Activated naive CD8-positive, alpha-beta T cell treated with anti-CD3 and anti-CD28 coated beads, Interleukin-2, amount 10 ng/mL, durations not matched to agents 7 days and 5 days (primary cell): ENCODE data around the gene TBC1D8B. TPM values are rescaled to one million over a fixed set of nuclear protein-coding genes. Genes with fewer than 3 reads are reported as not detected.

ENCODE experiments used
- ATAC-seq: fragments of 150-1000 bp; cut with Tn5 transposase; one replicate; pipeline ENCODE4 v1.10.0; 2021; ENCODE audit warnings: low read depth, moderate library complexity
- POLR2A ChIA-PET: fragments of 350-600 bp; sonication (Branson Sonifier 250); formaldehyde crosslinking; loops from one replicate; lab custom pipeline; 2021; ENCODE audit warnings: antibody characterized with exemption; lab: Charles Lee
- DNase-seq: peaks from one replicate; pipeline ENCODE4 v3.0.0; 2021
- H3K27ac Mint-ChIP-seq: one replicate; pipeline ENCODE4 v1.8.0; 2022; ENCODE audit warnings: mild to moderate bottlenecking, mixed read lengths
- H3K27me3 Mint-ChIP-seq: one replicate; pipeline ENCODE4 v1.8.0; 2022; ENCODE audit warnings: mild to moderate bottlenecking, moderate library complexity, mixed read lengths
- H3K36me3 Mint-ChIP-seq: one replicate; pipeline ENCODE4 v1.8.0; 2021; ENCODE audit warnings: mild to moderate bottlenecking, mixed read lengths
- H3K4me1 Mint-ChIP-seq: one replicate; pipeline ENCODE4 v1.8.0; 2021; ENCODE audit warnings: mixed read lengths
- H3K4me3 Mint-ChIP-seq: one replicate; pipeline ENCODE4 v1.8.0; 2022; ENCODE audit warnings: mild to moderate bottlenecking, moderate library complexity, mixed read lengths
- H3K9me3 Mint-ChIP-seq: one replicate; pipeline ENCODE4 v1.8.0; 2021; ENCODE audit warnings: mixed read lengths
- total RNA-seq, 2 experiments: library from RNA; stranded (reverse); gene quantifications; one replicate each; pipeline ENCODE4 v1.2.3, GENCODE V29; 2021

The TBC1D8B gene
- total RNA-seq, 2 experiments from 2014 or later, result 1.4 to 2.2 TPM

GRCh38 chrX:106903291-106903824 is 100.9 kb downstream of the TBC1D8B start, which contains the start of gene RIPPLY1:
Gene RIPPLY1 (minus strand): TSS chrX:106903341. CDS start chrX:106903287, 54 bp downstream.
- H3K36me3 Mint-ChIP-seq, result no peaks in the 10 kb centered on the region
- POLR2A ChIA-PET, result no interaction called here
- ATAC-seq (no peak), DNase-seq (no peak)
- no peaks in the 10 kb centered on the region for H3K27me3 Mint-ChIP-seq
- H3K27ac Mint-ChIP-seq, result no peak within 1 kb of the TSS
- H3K9me3 Mint-ChIP-seq, result no peaks in the 10 kb centered on the region
- H3K4me3 Mint-ChIP-seq, result no peak within 1 kb of the TSS
- no peaks in the 10 kb centered on the region for H3K4me1 Mint-ChIP-seq

GRCh38 chrX:106903856-106904528 is 101.5 kb downstream of the TBC1D8B start:
- no peaks in the 10 kb centered on the region for H3K9me3 Mint-ChIP-seq
- no peak overlapping the region for H3K27ac Mint-ChIP-seq
- no peak overlapping the region for H3K4me3 Mint-ChIP-seq
- no peaks in the 10 kb centered on the region for H3K36me3 Mint-ChIP-seq
- no peak for ATAC-seq
- no peaks in the 10 kb centered on the region for H3K4me1 Mint-ChIP-seq
- no peaks in the 10 kb centered on the region for H3K27me3 Mint-ChIP-seq
- DNase-seq, result no peak
- POLR2A ChIA-PET, result no interaction called here

GRCh38 chrX:106905064-106905708 is 102.7 kb downstream of the TBC1D8B start:
- POLR2A ChIA-PET, result no interaction called here
- no peak for DNase-seq
- no peaks in the 10 kb centered on the region for H3K27me3 Mint-ChIP-seq
- no peaks in the 10 kb centered on the region for H3K36me3 Mint-ChIP-seq
- ATAC-seq, result no peak
- H3K9me3 Mint-ChIP-seq, result no peaks in the 10 kb centered on the region
- H3K4me1 Mint-ChIP-seq, result no peaks in the 10 kb centered on the region
- no peak overlapping the region for H3K4me3 Mint-ChIP-seq
- H3K27ac Mint-ChIP-seq, result no peak overlapping the region

DNA sequence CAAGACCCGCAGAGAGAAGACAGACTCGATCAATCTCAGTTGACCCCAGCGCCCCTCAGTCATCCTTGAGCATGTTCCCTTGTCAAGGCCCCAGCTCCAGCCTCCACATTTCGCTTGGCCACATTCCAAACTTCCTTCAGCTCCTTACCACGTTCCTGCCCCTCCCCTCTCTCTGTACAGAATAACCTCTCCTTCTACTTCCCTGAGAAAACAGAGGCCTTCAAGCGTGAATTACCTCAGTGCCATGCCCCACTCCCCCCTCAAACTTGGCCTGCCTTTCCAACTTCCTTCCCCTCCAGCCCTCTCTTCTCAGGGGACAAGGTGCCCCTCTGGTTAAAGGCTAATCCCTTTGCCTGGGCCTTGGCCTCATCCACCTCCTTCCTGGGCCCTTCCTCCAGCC is 103.9 kb downstream of the TBC1D8B start:
- DNase-seq, result no peak
- no peak for ATAC-seq
- Mint-ChIP-seq H3K4me1 (no peaks in the 10 kb centered on the region), H3K27me3 (no peaks in the 10 kb centered on the region), H3K27ac (no peak overlapping the region), H3K4me3 (no peak overlapping the region), H3K36me3 (no peaks in the 10 kb centered on the region), H3K9me3 (no peaks in the 10 kb centered on the region)
- POLR2A ChIA-PET, result no interaction called here

GRCh38 chrX:106912864-106913263 is 110.4 kb downstream of the TBC1D8B start:
- Mint-ChIP-seq H3K4me3 (no peak overlapping the region), H3K27ac (no peak overlapping the region), H3K36me3 (no peaks in the 10 kb centered on the region), H3K4me1 (peaks cover 7% of the 10 kb centered on the region), H3K9me3 (no peaks in the 10 kb centered on the region), H3K27me3 (peaks cover 8% of the 10 kb centered on the region)
- no peak for ATAC-seq
- no peak for DNase-seq
- POLR2A ChIA-PET, result no interaction called here

- Mint-ChIP-seq H3K9me3 (no peaks in the 10 kb centered on the region), H3K4me3 (no peak overlapping the region), H3K27me3 (peaks cover 8% of the 10 kb centered on the region), H3K36me3 (no peaks in the 10 kb centered on the region), H3K27ac (no peak overlapping the region), H3K4me1 (peaks cover 9% of the 10 kb centered on the region)
- peak; percentile 50 for ATAC-seq
- POLR2A ChIA-PET, result no interaction called here
- DNase-seq, result no peak
These were observed 115.5 kb downstream of the TBC1D8B start for GRCh38 chrX:106917830-106918500.

DNA sequence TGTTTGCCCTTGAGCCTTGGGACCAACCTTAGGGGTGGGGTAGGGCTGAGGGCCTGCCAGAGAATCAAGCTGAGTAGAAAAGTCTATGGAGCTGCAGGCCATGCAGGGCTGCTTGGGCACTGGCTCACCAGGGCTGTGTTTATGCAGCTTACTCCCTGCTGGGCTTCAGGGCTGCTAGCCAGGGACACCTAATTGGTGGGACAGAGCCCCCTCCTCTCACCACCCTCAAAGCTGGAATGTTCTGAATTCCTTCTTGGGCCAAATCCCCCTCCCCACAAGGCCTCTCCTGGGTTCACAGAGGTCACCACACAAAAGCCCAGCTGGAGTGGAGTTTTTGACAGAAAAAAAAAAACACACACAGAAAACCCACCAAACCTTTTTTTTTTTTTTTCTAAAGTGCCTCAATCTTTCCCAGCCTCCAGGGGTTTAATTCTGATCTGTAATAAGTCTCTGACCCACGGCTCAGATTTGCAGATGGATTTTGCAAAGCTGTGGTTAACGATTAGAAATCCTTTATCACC is 117.5 kb downstream of the TBC1D8B start, which contains the start of gene CLDN2:
Gene CLDN2 (plus strand): TSS at position 471 of the 521 bp plus-strand sequence. CDS start 7,827 bp downstream, outside the sequence.
- Mint-ChIP-seq H3K9me3 (no peaks in the 10 kb centered on the region), H3K36me3 (no peaks in the 10 kb centered on the region), H3K27ac (no peak within 1 kb of the TSS), H3K4me3 (no peak within 1 kb of the TSS), H3K4me1 (peaks cover 9% of the 10 kb centered on the region), H3K27me3 (peaks cover 6% of the 10 kb centered on the region)
- POLR2A ChIA-PET, result no interaction called here
- DNase-seq (no peak), ATAC-seq (no peak)

GRCh38 chrX:106921637-106922036 is 119.2 kb downstream of the TBC1D8B start:
- POLR2A ChIA-PET, result no interaction called here
- no peaks in the 10 kb centered on the region for H3K27me3 Mint-ChIP-seq
- ATAC-seq, result no peak
- no peaks in the 10 kb centered on the region for H3K36me3 Mint-ChIP-seq
- DNase-seq, result no peak
- H3K9me3 Mint-ChIP-seq, result no peaks in the 10 kb centered on the region
- no peak overlapping the region for H3K27ac Mint-ChIP-seq
- H3K4me1 Mint-ChIP-seq, result peaks cover 9% of the 10 kb centered on the region
- no peak overlapping the region for H3K4me3 Mint-ChIP-seq

Other genes starting within 250 kb of the TBC1D8B start
- 10 to 100 TPM in 1 of 2 experiments, 1 to 10 TPM in 1; 9.8 to 10.4 TPM for gene RADX, start 190.7 kb upstream of the TBC1D8B start, total RNA-seq
- not detected for gene RNF128, start 76.0 kb upstream of the TBC1D8B start, total RNA-seq
- not detected for gene RIPPLY1, start 100.7 kb downstream of the TBC1D8B start, total RNA-seq
- not detected for gene CLDN2, start 117.7 kb downstream of the TBC1D8B start, total RNA-seq
- gene MORC4, start 197.5 kb downstream of the TBC1D8B start, total RNA-seq, result 1 to 10 TPM; 7.7 to 8.6 TPM